Forelimb muscle (tissue), 1 donor: ENCODE results near the gene MAML2. TPM values are rescaled to one million over a fixed set of nuclear protein-coding genes. Genes with fewer than 3 reads are reported as not detected.

Source experiments
- DNase-seq: peaks from one replicate; pipeline ENCODE4 v3.0.0-alpha.2; 2013; ENCODE audit warnings: low read depth
- polyA plus RNA-seq: library from polyadenylated mRNA; unstranded; fragments of 120-200 nt; gene quantifications from one replicate; pipeline ENCODE4 v1.2.1, GENCODE V29; 2013; ENCODE audit not compliant: insufficient read length

The MAML2 gene
- polyA plus RNA-seq, 1 donor: 4.4 TPM

GRCh38 chr11:96072592-96072991 is 270.4 kb downstream of the MAML2 start:
- DNase-seq: no peak

- DNase-seq: no peak
Measured at GRCh38 chr11:96070453-96070852, 272.5 kb downstream of the MAML2 start.

GRCh38 chr11:96067160-96067559 is 275.8 kb downstream of the MAML2 start:
- no peak for DNase-seq

- no peak for DNase-seq
Measured at GRCh38 chr11:96065379-96065778, 277.6 kb downstream of the MAML2 start.

GRCh38 chr11:96063886-96064285 is 279.1 kb downstream of the MAML2 start:
- no peak for DNase-seq

GRCh38 chr11:96063053-96063452 is 279.9 kb downstream of the MAML2 start:
- no peak for DNase-seq

GRCh38 chr11:96062134-96062533 is 280.9 kb downstream of the MAML2 start:
- no peak for DNase-seq

GRCh38 chr11:96061730-96062129 is 281.3 kb downstream of the MAML2 start:
- no peak for DNase-seq

- no peak for DNase-seq
Measured at GRCh38 chr11:96061069-96061468, 281.9 kb downstream of the MAML2 start.

- no peak for DNase-seq
Measured at GRCh38 chr11:96057502-96057901, 285.5 kb downstream of the MAML2 start.

- DNase-seq: no peak
Measured at GRCh38 chr11:96056576-96056975, 286.4 kb downstream of the MAML2 start.

GRCh38 chr11:96055706-96056387 is 287.1 kb downstream of the MAML2 start:
- no peak for DNase-seq

- no peak for DNase-seq
Measured at GRCh38 chr11:96054870-96055705, 287.9 kb downstream of the MAML2 start.

- DNase-seq: no peak
Measured at GRCh38 chr11:96052921-96053651, 289.9 kb downstream of the MAML2 start.

- no peak for DNase-seq
Measured at GRCh38 chr11:96051820-96052219, 291.2 kb downstream of the MAML2 start.

- no peak for DNase-seq
Measured at GRCh38 chr11:96050435-96051182, 292.4 kb downstream of the MAML2 start.

GRCh38 chr11:96049426-96049825 is 293.6 kb downstream of the MAML2 start:
- DNase-seq: no peak

GRCh38 chr11:96045622-96046456 is 297.2 kb downstream of the MAML2 start:
- no peak for DNase-seq

- no peak for DNase-seq
Measured at GRCh38 chr11:96044747-96045146, 298.2 kb downstream of the MAML2 start.

GRCh38 chr11:96044311-96044710 is 298.7 kb downstream of the MAML2 start:
- DNase-seq: no peak

GRCh38 chr11:96043291-96043690 is 299.7 kb downstream of the MAML2 start:
- no peak for DNase-seq
